ENCODE data around the gene ETFA.

DNA sequence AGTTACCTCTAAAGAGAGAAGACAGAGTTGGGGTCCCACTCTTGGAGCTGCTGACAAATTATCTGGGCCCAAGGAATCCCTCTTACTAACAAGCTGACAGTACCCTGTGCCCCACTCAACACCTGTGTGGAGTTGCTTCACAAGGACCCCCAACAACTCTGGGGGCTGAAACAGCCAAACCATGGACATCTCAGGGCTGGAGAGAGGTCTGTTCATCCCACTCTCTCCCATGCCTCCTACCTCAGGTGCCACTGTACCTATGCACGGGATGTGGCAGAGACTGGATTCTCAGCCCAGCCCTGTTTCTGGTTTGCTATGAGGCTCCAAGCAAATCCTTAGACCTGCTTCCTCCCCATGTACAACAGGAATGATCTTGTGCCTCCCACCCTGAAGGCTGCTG lies 101.7 kb downstream of the ETFA start:
- TF ChIP-seq CTCF (IDR thresholded peaks at IDR 0.05) (no peak), POLR2A (IDR thresholded peaks at IDR 0.05) (no peak), POLR2AphosphoS5 (IDR thresholded peaks at IDR 0.05) (no peak)

All from prostate gland (tissue), 2 donors.